Measurements from ENCODE around the gene ARHGEF17. TPM values are rescaled to one million over a fixed set of nuclear protein-coding genes. Genes with fewer than 3 reads are reported as not detected.

ARHGEF17 gene
- total and polyA plus RNA-seq, 2 of the 8 experiments (the other 6 are each of a cell fraction or from before 2014, with no cell fraction given), result 11.3 to 14.6 TPM

- POLR2A ChIA-PET (ENCODE audit: partially characterized antibody), result no interaction called here
- H3K4me2 ChIP-seq (ENCODE audit: insufficient read depth in 1 of 2, low read depth in 2 of 2, low read length in 2 of 2), result no peak overlapping the region
- H3K79me1 ChIP-seq (ENCODE audit: low read depth, low read length), result no peaks in the 10 kb centered on the region
- H4K8ac ChIP-seq (ENCODE audit: extremely low read depth, insufficient read depth, low read length), result peak overlapping the region; percentile 36; the same call in 1 of the 2 replicates
- H3K79me2 ChIP-seq (ENCODE audit: control insufficient read depth in 1 of 2, insufficient read depth in 2 of 2, low read length in 2 of 2), result no peaks in the 10 kb centered on the region
- H2BK120ac ChIP-seq (replicated peaks; ENCODE audit: low read depth, low read length), result no peak overlapping the region
- FAIRE-seq (no peak), DNase-seq (ENCODE audit: low read depth in 1 of 2, low spot score in 2 of 2) (no peak)
- no peak overlapping the region for H3K27ac ChIP-seq (ENCODE audit: low read depth, low read length)
- H4K20me1 ChIP-seq (replicated peaks in 1 of 2; ENCODE audit: control insufficient read depth in 1 of 2, insufficient read depth in 2 of 2, low read length in 2 of 2), result no peaks in the 10 kb centered on the region
- H3K27me3 ChIP-seq (replicated peaks in 1 of 4; ENCODE audit: control insufficient read depth in 3 of 4, extremely low read depth in 1 of 4, insufficient read depth in 3 of 4, low read length in 3 of 4), result no peaks in the 10 kb centered on the region; a peak in 2 of 7 replicates
- 81% methylated on average over 9 of the region's 9 CpGs; no CpG with 5 or more reads in 1 of the 2 experiments for WGBS, 2 experiments (ENCODE audit: extremely low coverage in 1 of 2, insufficient coverage in 1 of 2, insufficient read length in 1 of 2, insufficient replicate concordance in 2 of 2, low coverage in 1 of 2, low lambda C conversion rate in 2 of 2, missing lambda C conversion rate in 1 of 2)
- H3K14ac ChIP-seq (ENCODE audit: insufficient read length), result no peak overlapping the region
- no peak overlapping the region for H3K4ac ChIP-seq (replicated peaks; ENCODE audit: insufficient read length, low read depth, low read length)
- H2BK15ac ChIP-seq (ENCODE audit: low read length), result no peak overlapping the region
- H2BK5ac ChIP-seq (ENCODE audit: low read depth, low read length), result no peak overlapping the region
- TF ChIP-seq KDM4A (IDR thresholded peaks at IDR 0.05; ENCODE audit: low read depth, low read length, severe bottlenecking) (no peak), CTCF (IDR thresholded peaks at IDR 0.05; ENCODE audit: control extremely low read depth in 1 of 3, insufficient read depth in 1 of 3, low read depth in 1 of 3, low read length in 3 of 3) (peak; percentile 50 to 59 (median 53)), RAD21 (IDR thresholded peaks at IDR 0.05 in 1 of 2, conservative IDR thresholded peaks at IDR 0.05 in 1 of 2; ENCODE audit: low read depth in 2 of 2, low read length in 2 of 2) (peak; percentile 47 to 54)
- CTCF ChIA-PET (ENCODE audit: partially characterized antibody), result interaction anchor here (0.6 to 19.0 kb wide), 20 partner anchors 10 to 932 kb away, joined by 3 to 233 read pairs (median 4); partner anchors contain the start of genes ARHGEF17 and P2RY6
- H2BK12ac ChIP-seq (ENCODE audit: low read depth, low read length), result no peak overlapping the region
- no peaks in the 10 kb centered on the region for H3K9me3 ChIP-seq (ENCODE audit: insufficient read depth in 2 of 2, low read depth in 1 of 2, low read length in 1 of 2)
- peaks cover 0 to 6% (median 1%) of the 10 kb centered on the region in 4 experiments; a peak in 5 of 7 replicates for H3K4me1 ChIP-seq (replicated peaks in 1 of 4; ENCODE audit: control insufficient read depth in 3 of 4, insufficient read depth in 4 of 4, low read length in 3 of 4)
- no peak overlapping the region for H2AK5ac ChIP-seq (ENCODE audit: low read depth, low read length)
- H3K36me3 ChIP-seq (ENCODE audit: control insufficient read depth in 2 of 4, insufficient read depth in 4 of 4, low read length in 3 of 4), result no peaks in the 10 kb centered on the region
- H3K4me3 ChIP-seq (ENCODE audit: extremely low read depth in 1 of 4, insufficient read depth in 2 of 4, low read depth in 3 of 4, low read length in 4 of 4), result no peak overlapping the region
- no peak overlapping the region for H3K23ac ChIP-seq (ENCODE audit: insufficient read length)
- no peak overlapping the region for H2BK20ac ChIP-seq (ENCODE audit: low read length)
- no peak overlapping the region for H3K9ac ChIP-seq (replicated peaks in 1 of 4; ENCODE audit: extremely low read depth in 1 of 4, low read depth in 3 of 4, low read length in 3 of 4)
- H3K23me2 ChIP-seq (ENCODE audit: low read depth, low read length), result no peaks in the 10 kb centered on the region
- no peak overlapping the region for H3K56ac ChIP-seq (replicated peaks; ENCODE audit: insufficient read length, low read depth, low read length)
- no peak overlapping the region for H2AFZ ChIP-seq (ENCODE audit: low read length)
- H4K5ac ChIP-seq (ENCODE audit: insufficient read length, low read depth, low read length), result no peak overlapping the region
- no peak overlapping the region for H4K91ac ChIP-seq (replicated peaks; ENCODE audit: insufficient read length, low read length)
- no peak overlapping the region for H3K18ac ChIP-seq (ENCODE audit: extremely low read depth, low read length)
Observed at GRCh38 chr11:73286240-73286810, 21.8 kb upstream of the ARHGEF17 start.

Measured in H1 (cell line).